Gastrocnemius medialis (tissue), 4 donors: ENCODE results near the gene CTDSPL.

Source experiments
- POLR2A ChIP-seq, 2 donors: fragments of 450-650 bp; IDR thresholded peaks; one replicate each; pipeline ENCODE4 v1.6.1; 2017; ENCODE audit warnings: antibody characterized with exemption in 2 of 2, mild to moderate bottlenecking in 2 of 2, moderate library complexity in 2 of 2
- TF ChIP-seq, protein P1 (sequence below), 5 experiments: fragments of 450-650 bp in 3 of 5; fragments of 200-600 bp in 2 of 5; sonication (generic) in 2 of 5; IDR thresholded peaks in 4 of 5; conservative IDR thresholded peaks in 1 of 5; 1 replicate in 4 of 5; 2 replicates in 1 of 5; pipeline ENCODE4 v1.5.1; 2016 to 2019; ENCODE audit warnings: antibody characterized with exemption in 5 of 5, mild to moderate bottlenecking in 3 of 5, moderate library complexity in 3 of 5

DNA sequence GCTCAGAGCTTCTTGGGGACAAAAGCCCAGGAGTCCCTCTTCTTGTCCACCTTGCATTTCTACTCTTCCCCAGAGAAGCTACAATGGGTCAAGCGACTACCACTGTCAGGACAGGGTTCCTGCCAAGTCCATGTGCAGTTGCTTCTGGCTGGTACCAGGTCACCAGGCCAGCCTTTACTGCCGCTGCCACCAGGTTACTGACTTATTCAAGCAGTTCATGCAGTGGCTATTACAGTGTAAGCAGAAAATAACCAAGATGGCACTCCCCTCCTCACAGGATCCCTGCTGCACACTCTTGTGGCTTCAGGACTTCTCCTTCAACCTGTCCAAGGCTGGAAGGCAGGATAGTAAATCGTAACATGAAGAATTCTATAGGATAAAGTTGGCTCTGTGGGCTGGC is 42.1 kb downstream of the CTDSPL start:
- TF ChIP-seq, protein P1, sequence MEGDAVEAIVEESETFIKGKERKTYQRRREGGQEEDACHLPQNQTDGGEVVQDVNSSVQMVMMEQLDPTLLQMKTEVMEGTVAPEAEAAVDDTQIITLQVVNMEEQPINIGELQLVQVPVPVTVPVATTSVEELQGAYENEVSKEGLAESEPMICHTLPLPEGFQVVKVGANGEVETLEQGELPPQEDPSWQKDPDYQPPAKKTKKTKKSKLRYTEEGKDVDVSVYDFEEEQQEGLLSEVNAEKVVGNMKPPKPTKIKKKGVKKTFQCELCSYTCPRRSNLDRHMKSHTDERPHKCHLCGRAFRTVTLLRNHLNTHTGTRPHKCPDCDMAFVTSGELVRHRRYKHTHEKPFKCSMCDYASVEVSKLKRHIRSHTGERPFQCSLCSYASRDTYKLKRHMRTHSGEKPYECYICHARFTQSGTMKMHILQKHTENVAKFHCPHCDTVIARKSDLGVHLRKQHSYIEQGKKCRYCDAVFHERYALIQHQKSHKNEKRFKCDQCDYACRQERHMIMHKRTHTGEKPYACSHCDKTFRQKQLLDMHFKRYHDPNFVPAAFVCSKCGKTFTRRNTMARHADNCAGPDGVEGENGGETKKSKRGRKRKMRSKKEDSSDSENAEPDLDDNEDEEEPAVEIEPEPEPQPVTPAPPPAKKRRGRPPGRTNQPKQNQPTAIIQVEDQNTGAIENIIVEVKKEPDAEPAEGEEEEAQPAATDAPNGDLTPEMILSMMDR (IDR thresholded peaks at IDR 0.05 in 4 of 5, conservative IDR thresholded peaks at IDR 0.05 in 1 of 5), result no peak
- TF ChIP-seq POLR2A (IDR thresholded peaks at IDR 0.05), result no peak
